K562 (cell line): Measurements from ENCODE around the gene DNAH8. TPM values are rescaled to one million over a fixed set of nuclear protein-coding genes. Genes with fewer than 3 reads are reported as not detected.

Source experiments
- ATAC-seq: fragments of 200-7000 bp; cut with Tn5 transposase; 3 replicates; pipeline ENCODE4 v1.9.1; 2020; ENCODE audit warnings: moderate library complexity
- BruUV-seq: library from RNA; stranded (reverse); fragments of 400-500 nt; replicated peaks from 2 replicates; lab custom pipeline; 2021; lab: Mats Ljungman, UMichigan
- CTCF ChIA-PET: fragments of 300-600 bp; formaldehyde crosslinking; extraction: SDS; loops from one replicate; lab custom pipeline; 2021; ENCODE audit warnings: low intra/inter-chr PET ratio; lab: Yijun Ruan, JAX
- POLR2A ChIA-PET: fragments of 300-600, 350-650 bp; sonication (Branson Sonifier 250); formaldehyde crosslinking; extraction: SDS; loops from one replicate; lab custom pipeline; 2021; ENCODE audit warnings: antibody characterized with exemption, inconsistent platforms; lab: Yijun Ruan, JAX
- DNase-seq, 4 experiments: peaks; one replicate each; pipeline versions ENCODE4 v3.0.0 to v3.0.0-alpha.2; 2011 to 2018; ENCODE audit warnings: low spot score in 3 of 4, mixed read lengths in 3 of 4; ENCODE audit errors: extremely low read depth in 1 of 4
- FAIRE-seq: peaks from 2 replicates; lab custom pipeline; 2011; peaks lifted over from hg19 to GRCh38; lab: Jason Lieb, UNC
- H2AFZ ChIP-seq: 2 replicates; pipeline ENCODE4 v1.6.0; 2011; ENCODE audit warnings: low read depth, low read length, control low read depth, inconsistent platforms
- H3K27ac ChIP-seq: fragments of 200-600 bp; 3 replicates; pipeline ENCODE4 v1.8.0; 2011; ENCODE audit warnings: low read depth, mild to moderate bottlenecking, control low read depth, inconsistent platforms, low read length, moderate library complexity, mixed read lengths; ENCODE audit errors: extremely low read depth
- H3K27me3 ChIP-seq, 2 experiments: fragments of 300-600 bp in 1 of 2; 2 replicates in 1 of 2; 3 replicates in 1 of 2; pipeline versions ENCODE4 v1.6.0 to v1.8.0; 2011; ENCODE audit warnings: inconsistent platforms in 2 of 2, low read length in 2 of 2, mild to moderate bottlenecking in 1 of 2, mixed read lengths in 1 of 2, moderate library complexity in 1 of 2; ENCODE audit not compliant: control insufficient read depth in 2 of 2, insufficient read depth in 2 of 2
- H3K36me3 ChIP-seq: fragments of 300-600 bp; 3 replicates; pipeline ENCODE4 v1.8.0; 2011; ENCODE audit warnings: mild to moderate bottlenecking, low read length, inconsistent platforms; ENCODE audit not compliant: control insufficient read depth, insufficient read depth
- H3K4me1 ChIP-seq, 2 experiments: fragments of 200-600 bp in 1 of 2; replicated peaks in 1 of 2; 2 replicates in 1 of 2; 3 replicates in 1 of 2; pipeline versions ENCODE4 v1.5.1 to v1.8.0; 2011; ENCODE audit warnings: inconsistent platforms in 2 of 2, low read length in 2 of 2, mild to moderate bottlenecking in 1 of 2, mixed read lengths in 1 of 2, moderate library complexity in 1 of 2; ENCODE audit not compliant: control insufficient read depth in 2 of 2, insufficient read depth in 2 of 2
- H3K4me2 ChIP-seq: 2 replicates; pipeline ENCODE4 v1.6.1; 2011; ENCODE audit warnings: low read length, control low read depth, inconsistent platforms, mixed read lengths; ENCODE audit not compliant: insufficient read depth
- H3K4me3 ChIP-seq: fragments of 200-600 bp; sonication (generic), shearing (Covaris generic); 2 replicates; pipeline ENCODE4 v1.5.1; 2016; ENCODE audit warnings: control low read depth, inconsistent platforms
- H3K79me2 ChIP-seq: fragments of 200-600 bp; 3 replicates; pipeline ENCODE4 v1.8.0; 2011; ENCODE audit warnings: low read length, inconsistent platforms; ENCODE audit not compliant: control insufficient read depth, insufficient read depth
- H3K9ac ChIP-seq, 2 experiments: 2 replicates each; pipeline versions ENCODE4 v1.6.0 to v1.6.1; 2011; ENCODE audit warnings: low read depth in 2 of 2, low read length in 2 of 2, control low read depth in 1 of 2, inconsistent platforms in 1 of 2, mild to moderate bottlenecking in 1 of 2, mixed read lengths in 1 of 2; ENCODE audit not compliant: insufficient read depth in 1 of 2
- H3K9me1 ChIP-seq: one replicate; pipeline ENCODE4 v1.6.0; 2011; ENCODE audit warnings: inconsistent platforms, mild to moderate bottlenecking, low read length, moderate library complexity; ENCODE audit not compliant: control insufficient read depth, insufficient read depth
- H3K9me3 ChIP-seq: replicated peaks from 2 replicates; pipeline ENCODE4 v1.5.1; 2011; ENCODE audit warnings: low read depth, low read length, inconsistent platforms; ENCODE audit not compliant: control insufficient read depth, insufficient read depth
- H4K20me1 ChIP-seq: replicated peaks from 2 replicates; pipeline ENCODE4 v1.6.1; 2011; ENCODE audit warnings: low read length, inconsistent platforms, mixed read lengths; ENCODE audit not compliant: control insufficient read depth, insufficient read depth
- HMG20B ChIP-seq: fragments of 250-450 bp; sonication (Bioruptor Pico); IDR thresholded peaks from 2 replicates; pipeline ENCODE4 v1.5.0; 2021; ENCODE audit warnings: mild to moderate bottlenecking
- ZNF354B ChIP-seq: fragments of 250-450 bp; sonication (Bioruptor Pico); IDR thresholded peaks from 2 replicates; pipeline ENCODE4 v1.4.0; 2020
- WGBS: fragments of 100-300 bp; shearing (Covaris generic); methylation state at CpG from one replicate; pipeline ENCODE4 v1.1.6; 2016; ENCODE audit warnings: low coverage, mixed read lengths; ENCODE audit not compliant: insufficient coverage; ENCODE audit errors: missing lambda C conversion rate; 5-methylcytosine and 5-hydroxymethylcytosine counted together
- in situ Hi-C: fragments of 300-500 bp; cut with MboI; formaldehyde crosslinking; loops from 4 replicates; pipeline ENCODE4 v1.15.0; 2018; ENCODE audit warnings: inconsistent platforms, mixed read lengths
- intact Hi-C: fragments of 100-400 bp; cut with micrococcal nuclease; formaldehyde crosslinking; loops from 2 replicates; pipeline ENCODE4 v1.14.2; 2022
- polyA plus RNA-seq, 8 experiments: library from polyadenylated mRNA; depleted of rRNA in 4 of 8; stranded (reverse) in 5 of 8; unstranded in 3 of 8; fragments of >200 nt; fragmentation: Nextera tagmentation in 2 of 8; fragmentation: Illumina TruSeq in 1 of 8; extraction: Ambion mirVana in 2 of 8; extraction: Trizol in 1 of 8; gene quantifications; 2 replicates each; pipeline versions ENCODE4 v1.2.1 to v1.2.3, GENCODE V29; 2011 to 2014; ENCODE audit warnings: inconsistent platforms in 1 of 8, missing spikeins in 1 of 8
- total RNA-seq, 7 experiments: library from RNA; depleted of rRNA in 6 of 7; stranded (reverse); fragments of >200 nt in 6 of 7; fragmentation: Illumina TruSeq in 2 of 7; extraction: Trizol in 2 of 7; gene quantifications; 2 replicates each; pipeline versions ENCODE4 v1.2.1 to v1.2.3, GENCODE V29; 2011 to 2021; ENCODE audit warnings: low replicate concordance in 1 of 7
- TF ChIP-seq, protein P1 (sequence below): fragments of 250-450 bp; sonication (Bioruptor Pico); IDR thresholded peaks from 2 replicates; pipeline ENCODE4 v1.8.0; 2021; ENCODE audit warnings: moderate library complexity, mild to moderate bottlenecking, inconsistent platforms
- TF ChIP-seq, protein P2 (sequence below): fragments of 450-650 bp; IDR thresholded peaks from 2 replicates; pipeline ENCODE4 v1.6.1; 2018; ENCODE audit not compliant: partially characterized antibody

The DNAH8 gene
- total and polyA plus RNA-seq, 9 of the 15 experiments (the other 6 are each of a cell fraction or from before 2014, with no cell fraction given) = 1.2 to 4.2 (median 2.9) TPM

DNA sequence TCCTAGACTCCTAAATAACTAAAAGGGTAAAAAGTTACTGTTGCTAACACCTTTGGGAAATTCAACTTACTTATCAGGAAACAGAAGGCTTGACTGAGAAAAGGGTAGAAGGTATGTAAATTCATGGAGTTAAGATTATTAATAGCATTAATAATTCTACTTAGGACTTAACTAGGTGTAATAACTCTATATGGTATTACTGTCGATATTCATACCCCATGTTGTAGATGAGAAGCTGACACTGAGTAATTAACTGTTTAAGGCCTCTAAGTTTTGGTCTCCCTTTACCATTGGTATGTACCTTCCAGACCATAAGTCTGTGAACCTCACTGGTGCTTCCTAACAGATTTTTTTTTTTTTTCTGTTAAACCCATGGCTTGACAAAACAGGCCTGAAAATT, 27.6 kb upstream of the DNAH8 start:
- TF ChIP-seq HMG20B (CRISPR knock-in tag) = no peak
- TF ChIP-seq, protein P1, sequence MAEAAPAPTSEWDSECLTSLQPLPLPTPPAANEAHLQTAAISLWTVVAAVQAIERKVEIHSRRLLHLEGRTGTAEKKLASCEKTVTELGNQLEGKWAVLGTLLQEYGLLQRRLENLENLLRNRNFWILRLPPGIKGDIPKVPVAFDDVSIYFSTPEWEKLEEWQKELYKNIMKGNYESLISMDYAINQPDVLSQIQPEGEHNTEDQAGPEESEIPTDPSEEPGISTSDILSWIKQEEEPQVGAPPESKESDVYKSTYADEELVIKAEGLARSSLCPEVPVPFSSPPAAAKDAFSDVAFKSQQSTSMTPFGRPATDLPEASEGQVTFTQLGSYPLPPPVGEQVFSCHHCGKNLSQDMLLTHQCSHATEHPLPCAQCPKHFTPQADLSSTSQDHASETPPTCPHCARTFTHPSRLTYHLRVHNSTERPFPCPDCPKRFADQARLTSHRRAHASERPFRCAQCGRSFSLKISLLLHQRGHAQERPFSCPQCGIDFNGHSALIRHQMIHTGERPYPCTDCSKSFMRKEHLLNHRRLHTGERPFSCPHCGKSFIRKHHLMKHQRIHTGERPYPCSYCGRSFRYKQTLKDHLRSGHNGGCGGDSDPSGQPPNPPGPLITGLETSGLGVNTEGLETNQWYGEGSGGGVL = no peak
- TF ChIP-seq, protein P2, sequence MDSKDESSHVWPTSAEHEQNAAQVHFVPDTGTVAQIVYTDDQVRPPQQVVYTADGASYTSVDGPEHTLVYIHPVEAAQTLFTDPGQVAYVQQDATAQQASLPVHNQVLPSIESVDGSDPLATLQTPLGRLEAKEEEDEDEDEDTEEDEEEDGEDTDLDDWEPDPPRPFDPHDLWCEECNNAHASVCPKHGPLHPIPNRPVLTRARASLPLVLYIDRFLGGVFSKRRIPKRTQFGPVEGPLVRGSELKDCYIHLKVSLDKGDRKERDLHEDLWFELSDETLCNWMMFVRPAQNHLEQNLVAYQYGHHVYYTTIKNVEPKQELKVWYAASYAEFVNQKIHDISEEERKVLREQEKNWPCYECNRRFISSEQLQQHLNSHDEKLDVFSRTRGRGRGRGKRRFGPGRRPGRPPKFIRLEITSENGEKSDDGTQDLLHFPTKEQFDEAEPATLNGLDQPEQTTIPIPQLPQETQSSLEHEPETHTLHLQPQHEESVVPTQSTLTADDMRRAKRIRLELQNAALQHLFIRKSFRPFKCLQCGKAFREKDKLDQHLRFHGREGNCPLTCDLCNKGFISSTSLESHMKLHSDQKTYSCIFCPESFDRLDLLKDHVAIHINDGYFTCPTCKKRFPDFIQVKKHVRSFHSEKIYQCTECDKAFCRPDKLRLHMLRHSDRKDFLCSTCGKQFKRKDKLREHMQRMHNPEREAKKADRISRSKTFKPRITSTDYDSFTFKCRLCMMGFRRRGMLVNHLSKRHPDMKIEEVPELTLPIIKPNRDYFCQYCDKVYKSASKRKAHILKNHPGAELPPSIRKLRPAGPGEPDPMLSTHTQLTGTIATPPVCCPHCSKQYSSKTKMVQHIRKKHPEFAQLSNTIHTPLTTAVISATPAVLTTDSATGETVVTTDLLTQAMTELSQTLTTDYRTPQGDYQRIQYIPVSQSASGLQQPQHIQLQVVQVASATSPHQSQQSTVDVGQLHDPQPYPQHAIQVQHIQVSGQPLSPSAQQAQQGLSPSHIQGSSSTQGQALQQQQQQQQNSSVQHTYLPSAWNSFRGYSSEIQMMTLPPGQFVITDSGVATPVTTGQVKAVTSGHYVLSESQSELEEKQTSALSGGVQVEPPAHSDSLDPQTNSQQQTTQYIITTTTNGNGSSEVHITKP = peak; percentile 86
- no peak for TF ChIP-seq ZNF354B (CRISPR knock-in tag)
- Histone ChIP-seq H3K79me2 (peaks cover 79% of the 10 kb centered on the region), H2AFZ (no peak overlapping the region), H3K4me2 (no peak overlapping the region), H4K20me1 (peaks cover 18% of the 10 kb centered on the region), H3K27me3 (no peaks in the 10 kb centered on the region), H3K4me3 (no peak overlapping the region), H3K9me3 (no peaks in the 10 kb centered on the region), H3K27ac (no peak overlapping the region), H3K36me3 (peaks cover 49% of the 10 kb centered on the region), H3K9me1 (no peaks in the 10 kb centered on the region), H3K4me1 (no peaks in the 10 kb centered on the region), H3K9ac (no peak overlapping the region)
- intact Hi-C loops (no loop called here), in situ Hi-C loops (no loop called here)
- WGBS = 88% methylated on average over 1 of the region's 1 CpG
- CTCF ChIA-PET = no interaction called here
- no peak for FAIRE-seq
- ATAC-seq = no peak
- POLR2A ChIA-PET = interaction anchor here (2.0 kb wide), 1 partner anchor 8 kb away, joined by 8 read pairs; no protein-coding TSS in a partner anchor
- no TSS peak for BruUV-seq
- no peak for DNase-seq
